ENCODE data around the gene LGR4. TPM values are rescaled to one million over a fixed set of nuclear protein-coding genes. Genes with fewer than 3 reads are reported as not detected.

Gene LGR4
- total and polyA plus RNA-seq, 2 of the 13 experiments (the other 11 are each of a cell fraction or from before 2014, with no cell fraction given), result 42.1 to 68.7 TPM

GRCh38 chr11:27460158-27460978 lies 12.2 kb downstream of the LGR4 start (continued):
- TF ChIP-seq PRDM15 (CRISPR knock-in tag; IDR thresholded peaks at IDR 0.05) (no peak), POGZ (CRISPR knock-in tag; IDR thresholded peaks at IDR 0.05) (peak; percentile 85; the same call in 1 of the 2 replicates), SP140L (CRISPR knock-in tag; IDR thresholded peaks at IDR 0.05; ENCODE audit: borderline replicate concordance) (no peak), E2F1 (CRISPR knock-in tag; IDR thresholded peaks at IDR 0.05) (no peak), NRL (CRISPR knock-in tag; IDR thresholded peaks at IDR 0.05; ENCODE audit: borderline replicate concordance) (no peak), FOXJ3 (CRISPR knock-in tag; IDR thresholded peaks at IDR 0.05; ENCODE audit: borderline replicate concordance) (peak; percentile 76; the same call in 1 of the 2 replicates), FOXK2 (IDR thresholded peaks at IDR 0.05) (no peak), ZSCAN31 (CRISPR knock-in tag; IDR thresholded peaks at IDR 0.05; ENCODE audit: low read depth) (peak; percentile 79; the same call in 1 of the 2 replicates), NR2F2 (IDR thresholded peaks at IDR 0.05; ENCODE audit: borderline replicate concordance, low read depth) (peak; percentile 68), WIZ (CRISPR knock-in tag; IDR thresholded peaks at IDR 0.05) (no peak), NR3C1 (CRISPR knock-in tag; IDR thresholded peaks at IDR 0.05) (no peak), SOX5 (CRISPR knock-in tag; IDR thresholded peaks at IDR 0.05; ENCODE audit: borderline replicate concordance) (peak; percentile 93), NR1H2 (CRISPR knock-in tag; IDR thresholded peaks at IDR 0.05; ENCODE audit: borderline replicate concordance, low read depth) (no peak), ZNF501 (CRISPR knock-in tag; IDR thresholded peaks at IDR 0.05) (no peak; the same call in 1 of the 2 replicates), ZNF260 (CRISPR knock-in tag; IDR thresholded peaks at IDR 0.05; ENCODE audit: borderline replicate concordance, low read depth) (no peak), XRCC5 (optimal IDR thresholded peaks at IDR 0.05; ENCODE audit: low read length) (no peak), THAP9 (CRISPR knock-in tag; IDR thresholded peaks at IDR 0.05; ENCODE audit: borderline replicate concordance) (no peak), JDP2 (CRISPR knock-in tag; IDR thresholded peaks at IDR 0.05; ENCODE audit: borderline replicate concordance) (no peak), MIER3 (CRISPR knock-in tag; IDR thresholded peaks at IDR 0.05; ENCODE audit: borderline replicate concordance) (peak; percentile 54; the same call in 1 of the 2 replicates), SIN3B (IDR thresholded peaks at IDR 0.05; ENCODE audit: low read length) (no peak), ZNF317 (CRISPR knock-in tag; IDR thresholded peaks at IDR 0.05) (no peak; the same call in 1 of the 2 replicates), ELF4 (CRISPR knock-in tag; IDR thresholded peaks at IDR 0.05; ENCODE audit: borderline replicate concordance) (no peak)

All from HepG2 (cell line).